ENCODE results near the gene EIF4G3.

GRCh38 chr1:21035794-21036193, 140.9 kb downstream of the EIF4G3 start:
- TF ChIP-seq, protein P1, sequence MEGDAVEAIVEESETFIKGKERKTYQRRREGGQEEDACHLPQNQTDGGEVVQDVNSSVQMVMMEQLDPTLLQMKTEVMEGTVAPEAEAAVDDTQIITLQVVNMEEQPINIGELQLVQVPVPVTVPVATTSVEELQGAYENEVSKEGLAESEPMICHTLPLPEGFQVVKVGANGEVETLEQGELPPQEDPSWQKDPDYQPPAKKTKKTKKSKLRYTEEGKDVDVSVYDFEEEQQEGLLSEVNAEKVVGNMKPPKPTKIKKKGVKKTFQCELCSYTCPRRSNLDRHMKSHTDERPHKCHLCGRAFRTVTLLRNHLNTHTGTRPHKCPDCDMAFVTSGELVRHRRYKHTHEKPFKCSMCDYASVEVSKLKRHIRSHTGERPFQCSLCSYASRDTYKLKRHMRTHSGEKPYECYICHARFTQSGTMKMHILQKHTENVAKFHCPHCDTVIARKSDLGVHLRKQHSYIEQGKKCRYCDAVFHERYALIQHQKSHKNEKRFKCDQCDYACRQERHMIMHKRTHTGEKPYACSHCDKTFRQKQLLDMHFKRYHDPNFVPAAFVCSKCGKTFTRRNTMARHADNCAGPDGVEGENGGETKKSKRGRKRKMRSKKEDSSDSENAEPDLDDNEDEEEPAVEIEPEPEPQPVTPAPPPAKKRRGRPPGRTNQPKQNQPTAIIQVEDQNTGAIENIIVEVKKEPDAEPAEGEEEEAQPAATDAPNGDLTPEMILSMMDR (IDR thresholded peaks at IDR 0.05), result no peak
- no peak for TF ChIP-seq POLR2A (IDR thresholded peaks at IDR 0.05)
